ENCODE data around the gene SLC25A5. TPM values are rescaled to one million over a fixed set of nuclear protein-coding genes. Genes with fewer than 3 reads are reported as not detected.
"Not testable (repeated sequence)": the region's sequence is repeated elsewhere in the genome, so short reads cannot be mapped to it uniquely, and the experiment has no call there.

SLC25A5 gene
- polyA plus RNA-seq, 1 experiment: 292 TPM

DNA sequence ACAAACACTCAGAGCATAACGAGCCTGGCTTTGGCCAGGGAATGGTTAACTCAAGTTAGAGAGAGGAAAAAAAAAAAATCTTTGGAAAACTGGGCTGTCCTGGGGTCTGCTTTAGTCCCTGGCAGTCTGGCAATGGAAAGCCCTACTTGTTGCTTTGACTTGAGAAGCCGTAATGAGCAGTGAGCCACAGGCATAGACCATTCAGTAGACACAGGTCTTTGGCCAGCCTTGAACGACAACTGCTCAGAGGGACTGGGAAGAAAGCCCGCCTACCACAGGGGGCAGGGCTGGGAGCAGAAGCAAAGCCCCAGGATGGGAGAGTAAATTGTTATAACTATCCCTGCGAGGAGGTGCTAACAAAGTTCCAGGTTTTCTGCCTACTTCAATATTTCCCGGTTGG lies 43.2 kb upstream of the SLC25A5 start:
- ChIA-PET CTCF (no interaction called here), POLR2A (no interaction called here)
- TF ChIP-seq, protein P1, sequence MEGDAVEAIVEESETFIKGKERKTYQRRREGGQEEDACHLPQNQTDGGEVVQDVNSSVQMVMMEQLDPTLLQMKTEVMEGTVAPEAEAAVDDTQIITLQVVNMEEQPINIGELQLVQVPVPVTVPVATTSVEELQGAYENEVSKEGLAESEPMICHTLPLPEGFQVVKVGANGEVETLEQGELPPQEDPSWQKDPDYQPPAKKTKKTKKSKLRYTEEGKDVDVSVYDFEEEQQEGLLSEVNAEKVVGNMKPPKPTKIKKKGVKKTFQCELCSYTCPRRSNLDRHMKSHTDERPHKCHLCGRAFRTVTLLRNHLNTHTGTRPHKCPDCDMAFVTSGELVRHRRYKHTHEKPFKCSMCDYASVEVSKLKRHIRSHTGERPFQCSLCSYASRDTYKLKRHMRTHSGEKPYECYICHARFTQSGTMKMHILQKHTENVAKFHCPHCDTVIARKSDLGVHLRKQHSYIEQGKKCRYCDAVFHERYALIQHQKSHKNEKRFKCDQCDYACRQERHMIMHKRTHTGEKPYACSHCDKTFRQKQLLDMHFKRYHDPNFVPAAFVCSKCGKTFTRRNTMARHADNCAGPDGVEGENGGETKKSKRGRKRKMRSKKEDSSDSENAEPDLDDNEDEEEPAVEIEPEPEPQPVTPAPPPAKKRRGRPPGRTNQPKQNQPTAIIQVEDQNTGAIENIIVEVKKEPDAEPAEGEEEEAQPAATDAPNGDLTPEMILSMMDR (IDR thresholded peaks at IDR 0.05; ENCODE audit: insufficient read depth, low read depth, low read length): no peak
- H3K36me3 ChIP-seq (ENCODE audit: control insufficient read depth, insufficient read depth, low read length): no peaks in the 10 kb centered on the region
- H3K4me3 ChIP-seq (ENCODE audit: low read depth, low read length): no peak overlapping the region
- no peak for DNase-seq (ENCODE audit: low read depth)
- no peaks in the 10 kb centered on the region for H3K27me3 ChIP-seq (ENCODE audit: control insufficient read depth, insufficient read depth, low read length)

DNA sequence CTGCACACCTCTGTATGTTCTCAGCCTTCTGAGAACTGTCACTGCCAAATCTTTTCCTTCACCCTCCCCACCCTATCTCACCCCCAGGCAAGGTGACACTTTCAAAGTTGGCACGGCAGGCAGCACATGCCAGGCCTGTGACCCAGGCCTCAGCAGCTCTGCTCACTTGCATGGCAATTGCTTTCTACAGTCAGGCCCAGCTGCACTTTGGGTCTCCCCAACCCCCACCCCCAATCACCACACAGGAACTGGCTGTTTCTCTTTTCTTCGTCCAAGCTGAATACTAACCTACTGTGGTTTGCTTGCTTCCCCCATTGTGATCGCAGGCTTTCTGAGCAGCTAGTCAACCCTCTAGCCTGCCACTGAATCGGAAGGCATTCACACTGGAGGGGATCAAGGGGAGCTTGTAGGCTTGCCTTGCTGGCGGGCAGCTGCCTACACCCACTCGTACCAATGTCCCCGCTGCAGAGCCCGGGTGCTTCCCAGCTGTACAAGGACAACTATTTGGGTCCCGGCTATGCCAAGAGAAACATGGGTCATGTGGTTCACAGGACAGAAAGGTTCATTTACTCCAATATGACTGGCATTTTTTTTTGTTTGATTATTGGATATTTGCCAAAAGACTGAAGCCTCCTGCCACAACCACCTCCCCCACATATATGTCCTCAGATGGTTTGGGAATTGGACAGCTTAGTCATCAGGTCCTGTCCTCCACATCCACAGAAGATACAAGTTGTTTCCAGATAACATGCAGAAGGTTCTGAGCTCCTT lies 41.0 kb upstream of the SLC25A5 start:
- ChIA-PET POLR2A (interaction anchor here (0.6 kb wide), 1 partner anchor 10 kb away, joined by 4 read pairs; no protein-coding TSS in a partner anchor), CTCF (interaction anchor here (0.9 to 1.2 kb wide), 2 partner anchors 16 to 41 kb away, joined by 3 read pairs; partner anchors contain the start of gene SLC25A5)
- H3K4me3 ChIP-seq (ENCODE audit: low read depth, low read length): no peak overlapping the region
- no peaks in the 10 kb centered on the region for H3K36me3 ChIP-seq (ENCODE audit: control insufficient read depth, insufficient read depth, low read length)
- no peaks in the 10 kb centered on the region for H3K27me3 ChIP-seq (ENCODE audit: control insufficient read depth, insufficient read depth, low read length)
- TF ChIP-seq, protein P1 (IDR thresholded peaks at IDR 0.05; ENCODE audit: insufficient read depth, low read depth, low read length): no peak
- DNase-seq (ENCODE audit: low read depth): no peak

- no peak overlapping the region for H3K4me3 ChIP-seq (ENCODE audit: low read depth, low read length)
- ChIA-PET POLR2A (interaction anchor here (0.6 to 0.7 kb wide), 2 partner anchors 11 to 425 kb away, joined by 4 read pairs; partner anchors contain the start of gene UPF3B), CTCF (interaction anchor here (0.6 to 1.2 kb wide), 3 partner anchors 10 to 40 kb away, joined by 3 read pairs; partner anchors contain the start of gene SLC25A5)
- no peaks in the 10 kb centered on the region for H3K27me3 ChIP-seq (ENCODE audit: control insufficient read depth, insufficient read depth, low read length)
- DNase-seq (ENCODE audit: low read depth): no peak
- no peaks in the 10 kb centered on the region for H3K36me3 ChIP-seq (ENCODE audit: control insufficient read depth, insufficient read depth, low read length)
- TF ChIP-seq, protein P1 (IDR thresholded peaks at IDR 0.05; ENCODE audit: insufficient read depth, low read depth, low read length): no peak
These were observed 40.5 kb upstream of the SLC25A5 start for GRCh38 chrX:119427795-119428185.

- DNase-seq (ENCODE audit: low read depth): no peak
- H3K4me3 ChIP-seq (ENCODE audit: low read depth, low read length): no peak overlapping the region
- CTCF ChIA-PET: no interaction called here
- POLR2A ChIA-PET: no interaction called here
- H3K36me3 ChIP-seq (ENCODE audit: control insufficient read depth, insufficient read depth, low read length): no peaks in the 10 kb centered on the region
- TF ChIP-seq, protein P1 (IDR thresholded peaks at IDR 0.05; ENCODE audit: insufficient read depth, low read depth, low read length): no peak
- no peaks in the 10 kb centered on the region for H3K27me3 ChIP-seq (ENCODE audit: control insufficient read depth, insufficient read depth, low read length)
These were observed 38.8 kb upstream of the SLC25A5 start for GRCh38 chrX:119429471-119429870.

DNA sequence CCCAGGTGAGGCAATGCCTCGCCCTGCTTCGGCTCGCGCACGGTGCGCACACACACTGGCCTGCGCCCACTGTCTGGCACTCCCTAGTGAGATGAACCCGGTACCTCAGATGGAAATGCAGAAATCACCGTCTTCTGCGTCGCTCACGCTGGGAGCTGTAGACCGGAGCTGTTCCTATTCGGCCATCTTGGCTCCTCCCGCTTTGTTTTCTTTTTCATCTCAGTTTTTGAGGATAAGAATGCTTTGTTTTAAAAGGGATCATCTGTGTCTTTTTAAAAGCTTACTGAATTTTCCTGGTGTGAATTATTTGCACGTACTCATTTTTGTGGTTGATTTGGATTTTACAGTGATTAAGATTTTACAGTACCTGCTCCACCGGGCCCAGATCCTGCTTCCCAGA lies 26.9 kb upstream of the SLC25A5 start:
- CTCF ChIA-PET; H3K4me3 ChIP-seq (ENCODE audit: low read depth, low read length); DNase-seq (ENCODE audit: low read depth); H3K27me3 ChIP-seq (ENCODE audit: control insufficient read depth, insufficient read depth, low read length); H3K36me3 ChIP-seq (ENCODE audit: control insufficient read depth, insufficient read depth, low read length); POLR2A ChIA-PET: not testable (repeated sequence)
